IMR-90 (cell line): Measurements from ENCODE around the gene HEBP1. TPM values are rescaled to one million over a fixed set of nuclear protein-coding genes. Genes with fewer than 3 reads are reported as not detected.

ENCODE experiments used
- BHLHE40 ChIP-seq: fragments of 150-350 bp; IDR thresholded peaks from 2 replicates; pipeline ENCODE4 v1.6.1; 2016; ENCODE audit warnings: mild to moderate bottlenecking, low read depth, low read length
- CHD1 ChIP-seq: IDR thresholded peaks from 2 replicates; pipeline ENCODE4 v1.6.1; 2012; ENCODE audit warnings: low read depth, low read length, improper control_type of control experiment
- MXI1 ChIP-seq: IDR thresholded peaks from 2 replicates; pipeline ENCODE4 v1.6.1; 2012; ENCODE audit warnings: low read depth, mild to moderate bottlenecking, low read length, moderate library complexity, borderline replicate concordance
- polyA plus RNA-seq, 3 experiments: library from polyadenylated mRNA; depleted of rRNA; stranded (reverse); fragments of >200 nt; gene quantifications; 2 replicates each; pipeline ENCODE4 v1.2.3, GENCODE V29; 2012; ENCODE audit warnings: low replicate concordance in 1 of 3
- total RNA-seq: library from RNA; depleted of rRNA; stranded (reverse); fragments of >200 nt; gene quantifications from 2 replicates; pipeline ENCODE4 v1.2.3, GENCODE V29; 2012
- TF ChIP-seq, protein P1 (sequence below): conservative IDR thresholded peaks from 2 replicates; pipeline ENCODE4 v1.5.1; 2012; ENCODE audit warnings: mild to moderate bottlenecking, low read depth, low read length, improper control_type of control experiment

Gene HEBP1
- total and polyA plus RNA-seq, 2 of the 4 experiments (the other 2 are of a cell fraction): 18.8 to 49.2 TPM

DNA sequence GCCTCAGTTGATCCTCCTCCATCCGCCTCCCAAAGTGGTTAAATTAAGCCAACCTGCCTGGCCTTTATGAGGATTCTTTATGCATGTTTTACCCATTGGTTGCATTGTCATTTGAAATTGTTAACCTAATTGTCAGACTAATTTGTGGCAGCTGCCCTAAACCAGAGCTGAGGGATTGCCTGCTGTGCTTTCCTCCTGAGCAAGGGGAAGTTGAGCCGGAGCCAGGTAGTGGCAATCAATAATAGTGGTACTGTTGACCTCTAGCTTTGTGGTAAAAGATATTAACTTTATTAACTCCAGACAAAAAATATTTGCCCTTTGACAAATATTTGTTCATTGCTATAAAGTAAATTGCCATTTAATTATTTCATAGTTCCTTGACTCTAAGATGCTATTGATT is 5.6 kb upstream of the HEBP1 start (continued):
- TF ChIP-seq, protein P1, sequence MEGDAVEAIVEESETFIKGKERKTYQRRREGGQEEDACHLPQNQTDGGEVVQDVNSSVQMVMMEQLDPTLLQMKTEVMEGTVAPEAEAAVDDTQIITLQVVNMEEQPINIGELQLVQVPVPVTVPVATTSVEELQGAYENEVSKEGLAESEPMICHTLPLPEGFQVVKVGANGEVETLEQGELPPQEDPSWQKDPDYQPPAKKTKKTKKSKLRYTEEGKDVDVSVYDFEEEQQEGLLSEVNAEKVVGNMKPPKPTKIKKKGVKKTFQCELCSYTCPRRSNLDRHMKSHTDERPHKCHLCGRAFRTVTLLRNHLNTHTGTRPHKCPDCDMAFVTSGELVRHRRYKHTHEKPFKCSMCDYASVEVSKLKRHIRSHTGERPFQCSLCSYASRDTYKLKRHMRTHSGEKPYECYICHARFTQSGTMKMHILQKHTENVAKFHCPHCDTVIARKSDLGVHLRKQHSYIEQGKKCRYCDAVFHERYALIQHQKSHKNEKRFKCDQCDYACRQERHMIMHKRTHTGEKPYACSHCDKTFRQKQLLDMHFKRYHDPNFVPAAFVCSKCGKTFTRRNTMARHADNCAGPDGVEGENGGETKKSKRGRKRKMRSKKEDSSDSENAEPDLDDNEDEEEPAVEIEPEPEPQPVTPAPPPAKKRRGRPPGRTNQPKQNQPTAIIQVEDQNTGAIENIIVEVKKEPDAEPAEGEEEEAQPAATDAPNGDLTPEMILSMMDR: no peak
- TF ChIP-seq CHD1 (no peak), MXI1 (no peak), BHLHE40 (no peak)
